PFSK-1 (cell line): ENCODE measurements around the gene XYLT1.

Source experiments
- POLR2AphosphoS5 ChIP-seq: IDR thresholded peaks from 2 replicates; pipeline ENCODE4 v1.6.1; 2012; ENCODE audit warnings: low read depth, mild to moderate bottlenecking, control low read depth, low read length, moderate library complexity
- SIN3A ChIP-seq: IDR thresholded peaks from 2 replicates; pipeline ENCODE4 v1.6.1; 2012; ENCODE audit warnings: mild to moderate bottlenecking, low read length, moderate library complexity, borderline replicate concordance; ENCODE audit not compliant: insufficient read depth
- TAF1 ChIP-seq: IDR thresholded peaks from 2 replicates; pipeline ENCODE4 v1.6.1; 2012; ENCODE audit warnings: low read length, control low read depth, borderline replicate concordance; ENCODE audit not compliant: insufficient read depth
- TF ChIP-seq, protein P1 (sequence below), 2 experiments: IDR thresholded peaks; 2 replicates each; pipeline versions ENCODE4 v1.6.1 to v1.8.0; 2011 to 2012; ENCODE audit warnings: low read depth in 2 of 2, low read length in 2 of 2, control low read depth in 1 of 2, inconsistent platforms in 1 of 2, mild to moderate bottlenecking in 1 of 2, moderate library complexity in 1 of 2; ENCODE audit not compliant: insufficient read depth in 1 of 2

DNA sequence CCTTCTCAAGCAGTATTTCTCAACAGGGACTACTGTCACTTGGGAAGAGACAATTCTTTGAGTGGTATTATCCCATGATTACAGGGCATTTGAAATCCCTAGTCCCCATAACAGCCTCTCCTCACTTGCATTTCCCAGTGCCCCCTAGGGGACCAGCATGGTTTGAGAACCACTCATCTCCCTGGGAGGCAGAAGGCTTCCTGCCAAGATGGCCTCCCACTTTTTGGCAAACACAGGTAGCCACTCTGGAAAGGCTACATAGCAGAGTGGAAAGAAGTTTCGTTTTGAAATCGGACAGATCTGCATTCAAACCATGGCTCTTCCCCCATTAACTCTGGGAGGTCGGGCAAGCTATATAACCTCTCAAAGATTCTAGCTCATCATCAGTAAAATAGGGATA lies 256.8 kb downstream of the XYLT1 start:
- TF ChIP-seq, protein P1, sequence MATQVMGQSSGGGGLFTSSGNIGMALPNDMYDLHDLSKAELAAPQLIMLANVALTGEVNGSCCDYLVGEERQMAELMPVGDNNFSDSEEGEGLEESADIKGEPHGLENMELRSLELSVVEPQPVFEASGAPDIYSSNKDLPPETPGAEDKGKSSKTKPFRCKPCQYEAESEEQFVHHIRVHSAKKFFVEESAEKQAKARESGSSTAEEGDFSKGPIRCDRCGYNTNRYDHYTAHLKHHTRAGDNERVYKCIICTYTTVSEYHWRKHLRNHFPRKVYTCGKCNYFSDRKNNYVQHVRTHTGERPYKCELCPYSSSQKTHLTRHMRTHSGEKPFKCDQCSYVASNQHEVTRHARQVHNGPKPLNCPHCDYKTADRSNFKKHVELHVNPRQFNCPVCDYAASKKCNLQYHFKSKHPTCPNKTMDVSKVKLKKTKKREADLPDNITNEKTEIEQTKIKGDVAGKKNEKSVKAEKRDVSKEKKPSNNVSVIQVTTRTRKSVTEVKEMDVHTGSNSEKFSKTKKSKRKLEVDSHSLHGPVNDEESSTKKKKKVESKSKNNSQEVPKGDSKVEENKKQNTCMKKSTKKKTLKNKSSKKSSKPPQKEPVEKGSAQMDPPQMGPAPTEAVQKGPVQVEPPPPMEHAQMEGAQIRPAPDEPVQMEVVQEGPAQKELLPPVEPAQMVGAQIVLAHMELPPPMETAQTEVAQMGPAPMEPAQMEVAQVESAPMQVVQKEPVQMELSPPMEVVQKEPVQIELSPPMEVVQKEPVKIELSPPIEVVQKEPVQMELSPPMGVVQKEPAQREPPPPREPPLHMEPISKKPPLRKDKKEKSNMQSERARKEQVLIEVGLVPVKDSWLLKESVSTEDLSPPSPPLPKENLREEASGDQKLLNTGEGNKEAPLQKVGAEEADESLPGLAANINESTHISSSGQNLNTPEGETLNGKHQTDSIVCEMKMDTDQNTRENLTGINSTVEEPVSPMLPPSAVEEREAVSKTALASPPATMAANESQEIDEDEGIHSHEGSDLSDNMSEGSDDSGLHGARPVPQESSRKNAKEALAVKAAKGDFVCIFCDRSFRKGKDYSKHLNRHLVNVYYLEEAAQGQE (IDR thresholded peaks at IDR 0.05; ENCODE audit: insufficient read depth in 1 of 2, low read depth in 2 of 2, low read length in 2 of 2) = no peak
- no peak for TF ChIP-seq POLR2AphosphoS5
- TF ChIP-seq TAF1 = no peak
- no peak for TF ChIP-seq SIN3A
